MM.1S (cell line): ENCODE results near the gene DGLUCY.

Experiments used
- DNase-seq: peaks from one replicate; pipeline ENCODE4 v3.0.0-alpha.2; 2015
- H2AFZ ChIP-seq: fragments of 300-600 bp; sonication (generic); 2 replicates; pipeline ENCODE4 v1.6.0; 2016; ENCODE audit warnings: antibody characterized with exemption, low read length
- H3F3A ChIP-seq: fragments of 300-600 bp; sonication (generic); 2 replicates; pipeline ENCODE4 v1.6.1; 2016; ENCODE audit warnings: mild to moderate bottlenecking, antibody characterized with exemption, low read length, moderate library complexity, mixed read lengths; ENCODE audit not compliant: insufficient read depth
- H3K27ac ChIP-seq: fragments of 300-600 bp; sonication (generic); 2 replicates; pipeline ENCODE4 v1.5.1; 2016; ENCODE audit warnings: mild to moderate bottlenecking, low read length
- H3K27me3 ChIP-seq: fragments of 300-600 bp; sonication (generic); replicated peaks from 2 replicates; pipeline ENCODE4 v1.6.0; 2016; ENCODE audit warnings: low read length; ENCODE audit not compliant: insufficient read depth
- H3K36me3 ChIP-seq: fragments of 300-600 bp; sonication (generic); replicated peaks from 2 replicates; pipeline ENCODE4 v1.6.1; 2016; ENCODE audit warnings: mild to moderate bottlenecking, low read length, mixed read lengths; ENCODE audit not compliant: insufficient read depth
- H3K4me1 ChIP-seq: fragments of 300-600 bp; sonication (generic); 2 replicates; pipeline ENCODE4 v1.6.1; 2016; ENCODE audit warnings: low read length, mixed read lengths
- H3K4me2 ChIP-seq: fragments of 300-600 bp; sonication (generic); 2 replicates; pipeline ENCODE4 v1.6.0; 2016; ENCODE audit warnings: low read depth, low read length
- H3K4me3 ChIP-seq: fragments of 300-600 bp; sonication (generic); 2 replicates; pipeline ENCODE4 v1.5.1; 2016; ENCODE audit warnings: low read length, mixed read lengths
- H3K79me2 ChIP-seq: fragments of 300-600 bp; sonication (generic); 2 replicates; pipeline ENCODE4 v1.6.1; 2016; ENCODE audit warnings: mixed run types, low read length, mixed read lengths
- H3K9ac ChIP-seq: fragments of 300-600 bp; sonication (generic); 2 replicates; pipeline ENCODE4 v1.6.1; 2016; ENCODE audit warnings: low read length, mixed read lengths
- H3K9me2 ChIP-seq: fragments of 300-600 bp; sonication (generic); replicated peaks from 2 replicates; pipeline ENCODE4 v1.6.1; 2016; ENCODE audit warnings: mild to moderate bottlenecking, low read length, mixed read lengths; ENCODE audit not compliant: insufficient read depth
- H3K9me3 ChIP-seq: fragments of 300-600 bp; sonication (generic); replicated peaks from 2 replicates; pipeline ENCODE4 v1.6.1; 2016; ENCODE audit warnings: mild to moderate bottlenecking, low read length, mixed read lengths; ENCODE audit not compliant: insufficient read depth
- H4K20me1 ChIP-seq: fragments of 300-600 bp; sonication (generic); 2 replicates; pipeline ENCODE4 v1.6.1; 2016; ENCODE audit warnings: mild to moderate bottlenecking, low read length, moderate library complexity, mixed read lengths; ENCODE audit not compliant: insufficient read depth
- EZH2 ChIP-seq: fragments of 300-600 bp; sonication (generic); optimal IDR thresholded peaks from 2 replicates; pipeline ENCODE3; 2017; ENCODE audit warnings: low read depth, mild to moderate bottlenecking, antibody characterized with exemption, low read length, mixed read lengths
- EZH2phosphoT487 ChIP-seq: fragments of 300-600 bp; sonication (generic); IDR thresholded peaks from 2 replicates; pipeline ENCODE4 v1.6.1; 2018; ENCODE audit warnings: antibody characterized with exemption, low read length
- TF ChIP-seq, protein P1 (sequence below): fragments of 300-600 bp; sonication (generic); IDR thresholded peaks from 2 replicates; pipeline ENCODE4 v1.5.1; 2016; ENCODE audit warnings: antibody characterized with exemption, low read length, mixed read lengths

Gene DGLUCY

DNA sequence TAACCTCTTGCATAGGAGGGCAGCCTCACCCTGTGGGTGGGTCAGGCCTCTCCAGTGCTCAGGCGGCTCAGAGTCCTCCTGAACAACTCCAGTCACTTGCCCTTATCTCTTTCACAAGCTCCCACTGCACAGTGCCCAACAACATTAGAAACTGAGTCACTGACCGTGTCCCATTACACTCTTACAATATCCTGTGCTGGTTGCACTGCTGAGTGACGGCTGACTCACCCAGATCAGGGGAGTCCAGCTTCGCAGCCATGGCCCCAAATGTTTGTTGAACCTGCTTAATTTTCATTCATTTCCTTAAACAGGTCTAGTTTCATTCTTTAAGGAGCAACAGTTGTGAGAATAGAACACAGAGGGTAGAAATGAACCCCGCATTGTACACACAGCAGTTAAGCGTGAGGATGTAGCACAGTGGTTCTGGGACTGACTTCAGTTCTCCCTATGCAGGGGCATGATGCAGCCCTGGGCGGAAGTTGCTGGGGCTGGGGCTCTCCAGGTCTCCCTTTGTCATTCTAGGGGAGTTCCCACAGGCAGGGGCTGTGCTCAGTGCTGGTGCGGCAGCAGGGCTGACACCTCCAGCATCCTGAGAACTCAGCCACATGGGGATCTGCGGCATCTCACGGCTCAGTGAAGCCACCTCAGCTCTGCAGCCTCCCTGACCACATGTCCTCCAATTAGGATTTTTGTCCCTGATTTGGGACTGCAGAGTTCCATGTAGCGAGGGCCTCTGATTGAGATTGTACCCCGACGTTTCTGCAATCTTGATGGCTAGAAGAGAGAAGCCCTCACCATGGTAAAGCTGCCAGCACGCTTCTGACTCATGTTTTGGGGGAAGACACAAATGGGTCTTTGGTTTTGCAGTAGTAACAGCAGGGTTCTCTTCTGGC, 114.5 kb downstream of the DGLUCY start:
- Histone ChIP-seq H2AFZ (no peak overlapping the region), H3K9me2 (no peaks in the 10 kb centered on the region), H3K79me2 (no peaks in the 10 kb centered on the region), H3K4me3 (no peak overlapping the region), H4K20me1 (no peaks in the 10 kb centered on the region), H3K9ac (no peak overlapping the region), H3K36me3 (no peaks in the 10 kb centered on the region), H3F3A (no peaks in the 10 kb centered on the region), H3K4me1 (peaks cover 20% of the 10 kb centered on the region), H3K4me2 (no peak overlapping the region), H3K27me3 (no peaks in the 10 kb centered on the region), H3K9me3 (no peaks in the 10 kb centered on the region), H3K27ac (no peak overlapping the region)
- TF ChIP-seq EZH2phosphoT487 (no peak), EZH2 (no peak)
- TF ChIP-seq, protein P1, sequence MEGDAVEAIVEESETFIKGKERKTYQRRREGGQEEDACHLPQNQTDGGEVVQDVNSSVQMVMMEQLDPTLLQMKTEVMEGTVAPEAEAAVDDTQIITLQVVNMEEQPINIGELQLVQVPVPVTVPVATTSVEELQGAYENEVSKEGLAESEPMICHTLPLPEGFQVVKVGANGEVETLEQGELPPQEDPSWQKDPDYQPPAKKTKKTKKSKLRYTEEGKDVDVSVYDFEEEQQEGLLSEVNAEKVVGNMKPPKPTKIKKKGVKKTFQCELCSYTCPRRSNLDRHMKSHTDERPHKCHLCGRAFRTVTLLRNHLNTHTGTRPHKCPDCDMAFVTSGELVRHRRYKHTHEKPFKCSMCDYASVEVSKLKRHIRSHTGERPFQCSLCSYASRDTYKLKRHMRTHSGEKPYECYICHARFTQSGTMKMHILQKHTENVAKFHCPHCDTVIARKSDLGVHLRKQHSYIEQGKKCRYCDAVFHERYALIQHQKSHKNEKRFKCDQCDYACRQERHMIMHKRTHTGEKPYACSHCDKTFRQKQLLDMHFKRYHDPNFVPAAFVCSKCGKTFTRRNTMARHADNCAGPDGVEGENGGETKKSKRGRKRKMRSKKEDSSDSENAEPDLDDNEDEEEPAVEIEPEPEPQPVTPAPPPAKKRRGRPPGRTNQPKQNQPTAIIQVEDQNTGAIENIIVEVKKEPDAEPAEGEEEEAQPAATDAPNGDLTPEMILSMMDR, result no peak
- no peak for DNase-seq

DNA sequence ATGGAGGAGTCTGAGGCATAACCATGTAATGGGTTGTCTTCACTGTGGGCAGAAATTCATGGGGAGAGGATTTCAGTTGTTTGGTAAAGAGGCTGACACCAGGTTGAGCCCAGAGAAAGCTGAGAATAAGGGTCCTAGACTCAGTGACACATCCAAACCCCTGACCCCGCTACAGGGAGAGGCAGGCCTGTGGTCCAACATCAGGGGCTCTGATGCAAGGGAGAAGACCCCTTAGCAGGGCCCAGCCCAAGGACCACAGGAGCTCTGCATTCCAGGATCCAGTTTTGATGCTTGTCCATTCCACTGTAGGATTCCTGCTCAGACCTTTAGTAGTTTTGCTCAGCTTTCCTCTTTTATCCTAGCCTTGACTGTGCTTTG, 115.1 kb downstream of the DGLUCY start:
- Histone ChIP-seq H3K27ac (no peak overlapping the region), H3F3A (no peaks in the 10 kb centered on the region)

DNA sequence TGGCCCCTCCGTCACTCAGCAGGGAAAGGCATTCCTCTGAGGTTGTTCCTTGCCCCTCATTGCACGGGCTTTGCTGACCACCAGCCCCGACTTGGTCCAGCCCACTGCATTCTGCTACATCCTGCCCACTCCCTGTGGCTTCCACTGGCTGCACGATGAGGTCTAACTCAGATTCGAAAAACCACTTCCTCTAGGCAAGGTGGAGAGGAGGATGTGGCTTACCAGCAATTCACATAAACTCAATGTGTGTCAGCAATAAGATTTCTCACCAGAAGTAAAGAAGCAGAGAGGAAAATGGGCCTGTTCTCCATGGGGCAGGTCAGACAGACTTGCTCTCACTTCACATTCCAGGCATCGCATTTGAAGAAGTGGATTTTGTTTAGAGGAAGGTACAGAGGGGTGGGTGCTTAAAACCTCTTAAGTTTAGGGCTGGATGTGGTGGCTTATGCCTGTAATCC, 115.9 kb downstream of the DGLUCY start:
- Histone ChIP-seq H3K36me3 (no peaks in the 10 kb centered on the region), H3K27me3 (no peaks in the 10 kb centered on the region), H2AFZ (no peak overlapping the region), H3K4me2 (peak overlapping the region; percentile 6; the same call in 1 of the 2 replicates), H3F3A (no peaks in the 10 kb centered on the region), H3K27ac (peak overlapping the region; percentile 64; the same call in 1 of the 2 replicates), H3K4me3 (no peak overlapping the region), H4K20me1 (no peaks in the 10 kb centered on the region), H3K9me3 (no peaks in the 10 kb centered on the region), H3K9ac (peak overlapping the region; percentile 15; the same call in 1 of the 2 replicates), H3K79me2 (no peaks in the 10 kb centered on the region), H3K9me2 (no peaks in the 10 kb centered on the region), H3K4me1 (peaks cover 20% of the 10 kb centered on the region)
- peak; percentile 78 for DNase-seq
- TF ChIP-seq EZH2phosphoT487, result no peak
- TF ChIP-seq, protein P1, result no peak
- TF ChIP-seq EZH2, result no peak

More for the DNA sequence above, 115.1 kb downstream of the DGLUCY start:
- Histone ChIP-seq H2AFZ (no peak overlapping the region), H3K79me2 (no peaks in the 10 kb centered on the region), H3K4me2 (no peak overlapping the region), H3K9ac (no peak overlapping the region), H3K27me3 (no peaks in the 10 kb centered on the region), H3K4me3 (no peak overlapping the region), H3K9me2 (no peaks in the 10 kb centered on the region), H3K36me3 (no peaks in the 10 kb centered on the region), H3K9me3 (no peaks in the 10 kb centered on the region), H3K4me1 (peaks cover 20% of the 10 kb centered on the region), H4K20me1 (no peaks in the 10 kb centered on the region)
- no peak for DNase-seq
- no peak for TF ChIP-seq EZH2phosphoT487
- no peak for TF ChIP-seq EZH2
- TF ChIP-seq, protein P1, result no peak
